NCI-H1105 treated with DMSO at 0.1 percent for 48 hours (cell line): ENCODE measurements around the gene LIMK1.

Source experiments
- DNase-seq: peaks from one replicate; lab custom pipeline; 2025; lab: John Stamatoyannopoulos, UW

LIMK1 gene

GRCh38 chr7:74056096-74056915, 27.3 kb upstream of the LIMK1 start:
- no peak for DNase-seq

GRCh38 chr7:74057216-74057925, 26.2 kb upstream of the LIMK1 start:
- no peak for DNase-seq

GRCh38 chr7:74057987-74058386, 25.6 kb upstream of the LIMK1 start:
- DNase-seq, result no peak

GRCh38 chr7:74058486-74058885, 25.1 kb upstream of the LIMK1 start:
- DNase-seq, result no peak

- DNase-seq, result no peak
Observed at GRCh38 chr7:74059037-74059436, 24.6 kb upstream of the LIMK1 start.

GRCh38 chr7:74059681-74060588, 23.7 kb upstream of the LIMK1 start:
- peak; percentile 71 for DNase-seq

- DNase-seq, result no peak
Observed at GRCh38 chr7:74061840-74062539, 21.6 kb upstream of the LIMK1 start.

GRCh38 chr7:74063223-74063641, 20.4 kb upstream of the LIMK1 start:
- DNase-seq, result no peak

GRCh38 chr7:74063646-74064045, 20.0 kb upstream of the LIMK1 start:
- no peak for DNase-seq

- no peak for DNase-seq
Observed at GRCh38 chr7:74064696-74065095, 18.9 kb upstream of the LIMK1 start.

GRCh38 chr7:74066626-74067025, 17.0 kb upstream of the LIMK1 start:
- DNase-seq, result no peak

GRCh38 chr7:74068378-74069085, 15.1 kb upstream of the LIMK1 start:
- DNase-seq, result no peak

GRCh38 chr7:74069086-74069541, 14.5 kb upstream of the LIMK1 start:
- no peak for DNase-seq

GRCh38 chr7:74069790-74070618, 13.6 kb upstream of the LIMK1 start:
- no peak for DNase-seq

- DNase-seq, result no peak
Observed at GRCh38 chr7:74070619-74070921, 13.0 kb upstream of the LIMK1 start.

GRCh38 chr7:74071121-74071520, 12.5 kb upstream of the LIMK1 start:
- DNase-seq, result no peak

GRCh38 chr7:74074770-74075169, 8.8 kb upstream of the LIMK1 start:
- no peak for DNase-seq

GRCh38 chr7:74078461-74078860, 5.1 kb upstream of the LIMK1 start:
- DNase-seq, result no peak

GRCh38 chr7:74082770-74083116, 861 bp upstream of the LIMK1 start:
- DNase-seq, result no peak

GRCh38 chr7:74083928-74084721, 521 bp downstream of the LIMK1 start:
- no peak for DNase-seq
